Hepatocyte (in vitro differentiated cells): ENCODE data around the gene CAPN7. TPM values are rescaled to one million over a fixed set of nuclear protein-coding genes. Genes with fewer than 3 reads are reported as not detected.
"Not testable (repeated sequence)": the region's sequence is repeated elsewhere in the genome, so short reads cannot be mapped to it uniquely, and the experiment has no call there.

ENCODE experiments used
- DNase-seq: peaks from one replicate; pipeline ENCODE4 v3.0.0-alpha.2; 2016; ENCODE audit warnings: low spot score
- H2AFZ ChIP-seq: fragments of 200-600 bp; sonication (generic); 2 replicates; pipeline ENCODE4 v1.6.0; 2016; ENCODE audit warnings: antibody characterized with exemption, mild to moderate bottlenecking
- H3K27ac ChIP-seq: fragments of 200-600 bp; sonication (generic); 2 replicates; pipeline ENCODE4 v1.5.1; 2016; ENCODE audit warnings: mild to moderate bottlenecking
- H3K27me3 ChIP-seq: fragments of 200-600 bp; sonication (generic); 2 replicates; pipeline ENCODE4 v1.6.1; 2016
- H3K36me3 ChIP-seq: fragments of 200-600 bp; sonication (generic); replicated peaks from 2 replicates; pipeline ENCODE4 v1.5.1; 2016; ENCODE audit warnings: low read depth; ENCODE audit not compliant: insufficient read depth
- H3K4me1 ChIP-seq: fragments of 200-600 bp; sonication (generic); 2 replicates; pipeline ENCODE4 v1.5.1; 2016; ENCODE audit warnings: mild to moderate bottlenecking, moderate library complexity; ENCODE audit not compliant: insufficient read depth
- H3K4me2 ChIP-seq: fragments of 200-600 bp; sonication (generic); 2 replicates; pipeline ENCODE4 v1.6.0; 2016
- H3K4me3 ChIP-seq: fragments of 200-600 bp; sonication (generic); 2 replicates; pipeline ENCODE4 v1.5.1; 2016; ENCODE audit warnings: mild to moderate bottlenecking
- H3K79me2 ChIP-seq: fragments of 200-600 bp; sonication (generic); 2 replicates; pipeline ENCODE4 v1.6.0; 2017; ENCODE audit warnings: mild to moderate bottlenecking
- H3K9me2 ChIP-seq: fragments of 200-600 bp; sonication (generic); replicated peaks from 2 replicates; pipeline ENCODE4 v1.6.0; 2017; ENCODE audit warnings: mild to moderate bottlenecking; ENCODE audit not compliant: insufficient read depth
- H3K9me3 ChIP-seq: fragments of 200-600 bp; sonication (generic); 2 replicates; pipeline ENCODE4 v1.5.1; 2016; ENCODE audit warnings: low read depth, mild to moderate bottlenecking
- H4K20me1 ChIP-seq: fragments of 200-600 bp; sonication (generic); 2 replicates; pipeline ENCODE4 v1.6.0; 2016; ENCODE audit warnings: mild to moderate bottlenecking; ENCODE audit not compliant: insufficient read depth, poor library complexity, severe bottlenecking
- EZH2 ChIP-seq: fragments of 200-600 bp; sonication (generic); IDR thresholded peaks from 2 replicates; pipeline ENCODE4 v1.6.1; 2016; ENCODE audit warnings: antibody characterized with exemption, mild to moderate bottlenecking, borderline replicate concordance
- EZH2phosphoT487 ChIP-seq: fragments of 200-600 bp; sonication (generic); IDR thresholded peaks from one replicate; pipeline ENCODE4 v1.6.1; 2018; ENCODE audit warnings: antibody characterized with exemption, mild to moderate bottlenecking, low read depth, moderate library complexity; ENCODE audit not compliant: unreplicated experiment, severe bottlenecking
- WGBS: methylation state at CpG from one replicate; pipeline ENCODE4 v1.1.6; 2016; ENCODE audit warnings: low lambda C conversion rate; ENCODE audit errors: missing lambda C conversion rate; 5-methylcytosine and 5-hydroxymethylcytosine counted together
- polyA plus RNA-seq: library from polyadenylated mRNA; unstranded; fragments of >200 nt; fragmentation: Nextera tagmentation; extraction: Ambion mirVana; gene quantifications from 2 replicates; pipeline ENCODE4 v1.2.1, GENCODE V29; 2016
- total RNA-seq: library from RNA; depleted of rRNA; stranded (reverse); fragments of >200 nt; gene quantifications from 2 replicates; pipeline ENCODE4 v1.2.3, GENCODE V29; 2014
- TF ChIP-seq, protein P1 (sequence below): fragments of 200-600 bp; sonication (generic); IDR thresholded peaks from 2 replicates; pipeline ENCODE4 v1.5.1; 2016; ENCODE audit warnings: antibody characterized with exemption, mild to moderate bottlenecking; ENCODE audit not compliant: poor library complexity

CAPN7 gene
- total and polyA plus RNA-seq, 2 experiments from 2014 or later: 21.6 to 60.3 TPM

DNA sequence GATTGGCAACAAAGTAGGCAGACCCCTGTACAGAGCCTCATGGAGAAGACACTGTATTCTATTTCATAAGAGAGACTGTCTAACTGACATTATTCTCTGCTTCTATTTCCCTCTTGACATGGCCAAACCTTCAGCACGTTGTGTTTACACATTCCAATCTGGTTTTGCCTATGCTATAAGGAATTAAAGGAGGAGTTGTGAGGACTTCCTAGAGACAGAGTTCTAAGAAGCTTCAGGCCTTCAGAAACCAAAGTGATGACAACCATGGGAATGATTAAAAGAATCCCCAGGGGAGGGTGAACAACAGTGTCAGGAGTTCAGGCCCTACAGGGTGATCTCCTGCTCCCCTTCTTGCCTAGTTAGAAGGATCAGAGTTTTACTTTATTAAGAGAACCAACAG lies 44.9 kb upstream of the CAPN7 start:
- Histone ChIP-seq H3K27me3 (peaks cover 6% of the 10 kb centered on the region), H4K20me1 (no peaks in the 10 kb centered on the region), H3K4me3 (no peak overlapping the region), H3K9me2 (no peaks in the 10 kb centered on the region), H2AFZ (no peak overlapping the region), H3K79me2 (no peaks in the 10 kb centered on the region), H3K4me1 (no peaks in the 10 kb centered on the region), H3K27ac (no peak overlapping the region), H3K4me2 (no peak overlapping the region), H3K9me3 (no peaks in the 10 kb centered on the region), H3K36me3 (no peaks in the 10 kb centered on the region)
- no peak for DNase-seq
- TF ChIP-seq, protein P1, sequence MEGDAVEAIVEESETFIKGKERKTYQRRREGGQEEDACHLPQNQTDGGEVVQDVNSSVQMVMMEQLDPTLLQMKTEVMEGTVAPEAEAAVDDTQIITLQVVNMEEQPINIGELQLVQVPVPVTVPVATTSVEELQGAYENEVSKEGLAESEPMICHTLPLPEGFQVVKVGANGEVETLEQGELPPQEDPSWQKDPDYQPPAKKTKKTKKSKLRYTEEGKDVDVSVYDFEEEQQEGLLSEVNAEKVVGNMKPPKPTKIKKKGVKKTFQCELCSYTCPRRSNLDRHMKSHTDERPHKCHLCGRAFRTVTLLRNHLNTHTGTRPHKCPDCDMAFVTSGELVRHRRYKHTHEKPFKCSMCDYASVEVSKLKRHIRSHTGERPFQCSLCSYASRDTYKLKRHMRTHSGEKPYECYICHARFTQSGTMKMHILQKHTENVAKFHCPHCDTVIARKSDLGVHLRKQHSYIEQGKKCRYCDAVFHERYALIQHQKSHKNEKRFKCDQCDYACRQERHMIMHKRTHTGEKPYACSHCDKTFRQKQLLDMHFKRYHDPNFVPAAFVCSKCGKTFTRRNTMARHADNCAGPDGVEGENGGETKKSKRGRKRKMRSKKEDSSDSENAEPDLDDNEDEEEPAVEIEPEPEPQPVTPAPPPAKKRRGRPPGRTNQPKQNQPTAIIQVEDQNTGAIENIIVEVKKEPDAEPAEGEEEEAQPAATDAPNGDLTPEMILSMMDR: no peak
- TF ChIP-seq EZH2phosphoT487 (no peak), EZH2 (no peak)
- WGBS: 80% methylated on average over 1 of the region's 1 CpG

DNA sequence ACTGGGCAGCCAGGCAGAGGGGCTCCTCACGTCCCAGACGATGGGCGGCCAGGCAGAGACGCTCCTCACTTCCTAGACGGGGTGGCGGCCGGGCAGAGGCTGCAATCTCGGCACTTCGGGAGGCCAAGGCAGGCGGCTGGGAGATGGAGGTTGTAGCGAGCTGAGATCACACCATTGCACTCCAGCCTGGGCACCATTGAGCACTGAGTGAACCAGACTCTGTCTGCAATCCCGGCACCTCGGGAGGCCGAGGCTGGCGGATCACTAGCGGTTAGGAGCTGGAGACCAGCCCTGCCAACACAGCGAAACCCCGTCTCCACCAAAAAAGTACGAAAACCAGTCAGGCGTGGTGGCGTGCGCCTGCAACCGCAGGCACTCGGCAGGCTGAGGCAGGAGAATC lies 42.4 kb upstream of the CAPN7 start:
- not testable (repeated sequence) for H3K27me3 ChIP-seq, H3K36me3 ChIP-seq, H3K9me2 ChIP-seq, H3K9me3 ChIP-seq, H3K79me2 ChIP-seq, H3K4me2 ChIP-seq, H3K27ac ChIP-seq, H4K20me1 ChIP-seq, H3K4me3 ChIP-seq, H3K4me1 ChIP-seq, DNase-seq, H2AFZ ChIP-seq
- WGBS: 95% methylated on average over 17 of the region's 24 CpGs

DNA sequence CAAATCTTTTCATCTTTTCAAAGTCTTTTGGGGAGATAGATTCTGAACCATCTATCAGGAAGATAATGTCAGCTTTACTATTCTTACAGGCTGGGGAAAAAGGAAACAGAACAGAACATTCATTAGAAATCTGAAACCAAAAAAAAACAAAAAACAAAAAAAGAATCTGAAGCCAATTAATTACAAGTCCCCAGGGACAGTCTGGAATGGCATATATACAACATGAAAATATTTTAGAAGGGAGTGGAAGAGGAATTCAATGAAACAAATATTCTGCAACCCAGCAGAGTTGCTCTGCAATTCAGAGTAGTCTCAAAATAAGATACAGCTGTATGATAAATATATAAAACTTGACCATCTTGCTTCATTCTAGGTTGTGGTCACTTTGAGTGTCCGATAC lies 41.7 kb upstream of the CAPN7 start:
- TF ChIP-seq, protein P1: no peak
- TF ChIP-seq EZH2phosphoT487 (no peak), EZH2 (no peak)
- Histone ChIP-seq H3K4me1 (no peaks in the 10 kb centered on the region), H3K4me2 (no peak overlapping the region), H3K27me3 (peaks cover 5% of the 10 kb centered on the region), H3K79me2 (no peaks in the 10 kb centered on the region), H3K9me3 (no peaks in the 10 kb centered on the region), H3K9me2 (no peaks in the 10 kb centered on the region), H4K20me1 (no peaks in the 10 kb centered on the region), H2AFZ (no peak overlapping the region), H3K36me3 (no peaks in the 10 kb centered on the region), H3K4me3 (no peak overlapping the region), H3K27ac (no peak overlapping the region)
- 81% methylated on average over 1 of the region's 1 CpG for WGBS
- DNase-seq: no peak

DNA sequence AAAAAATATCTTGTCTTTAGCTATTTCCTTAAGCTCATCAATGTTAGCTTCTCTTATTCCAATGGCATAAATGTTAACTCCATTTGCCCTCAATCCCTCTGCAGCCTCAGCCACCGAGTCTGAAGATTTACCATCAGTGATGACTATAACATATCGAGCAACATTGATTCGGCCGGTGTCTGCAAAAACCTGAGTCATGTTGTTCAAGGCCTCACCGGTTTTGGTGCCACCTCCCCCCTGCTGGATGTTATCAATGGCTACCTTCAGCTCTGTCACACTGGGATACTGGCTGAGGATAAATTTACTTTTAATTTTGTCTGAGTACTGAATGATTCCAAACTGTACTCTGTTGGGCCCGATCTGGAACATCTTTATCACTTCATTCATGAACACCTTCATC lies 41.0 kb upstream of the CAPN7 start:
- TF ChIP-seq, protein P1: no peak
- TF ChIP-seq EZH2phosphoT487 (no peak), EZH2 (no peak)
- WGBS: 94% methylated on average over 6 of the region's 6 CpGs
- H3K4me3 ChIP-seq: no peak overlapping the region
- no peaks in the 10 kb centered on the region for H3K36me3 ChIP-seq
- no peaks in the 10 kb centered on the region for H3K9me2 ChIP-seq
- no peaks in the 10 kb centered on the region for H3K79me2 ChIP-seq
- H3K27ac ChIP-seq: no peak overlapping the region
- no peaks in the 10 kb centered on the region for H3K9me3 ChIP-seq
- H3K27me3 ChIP-seq: peaks cover 5% of the 10 kb centered on the region
- no peak overlapping the region for H3K4me2 ChIP-seq
- no peak overlapping the region for H2AFZ ChIP-seq
- DNase-seq: no peak
- no peaks in the 10 kb centered on the region for H3K4me1 ChIP-seq
- no peaks in the 10 kb centered on the region for H4K20me1 ChIP-seq

DNA sequence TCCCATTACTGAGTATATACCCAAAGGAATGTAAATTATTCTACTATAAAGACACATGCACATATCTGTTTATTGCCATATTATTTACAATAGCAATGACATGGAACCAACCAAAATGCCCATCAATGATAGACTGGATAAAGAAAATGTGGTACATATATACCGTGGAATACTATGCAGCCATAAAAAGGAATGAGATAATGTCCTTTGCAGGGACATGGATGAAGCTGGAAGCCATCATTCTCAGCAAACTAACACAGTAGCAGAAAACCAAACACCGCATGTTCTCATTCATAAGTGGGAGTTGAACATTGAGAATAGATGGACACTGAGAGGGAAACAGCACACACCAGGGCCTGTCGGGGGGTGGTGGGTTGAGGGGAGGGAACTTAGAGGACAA lies 39.7 kb upstream of the CAPN7 start:
- 92% methylated on average over 3 of the region's 3 CpGs for WGBS

More for the DNA sequence above, 39.7 kb upstream of the CAPN7 start:
- H4K20me1 ChIP-seq, H3K9me3 ChIP-seq, H3K4me3 ChIP-seq, H3K27me3 ChIP-seq, H3K27ac ChIP-seq, H3K79me2 ChIP-seq, H3K36me3 ChIP-seq, DNase-seq, H3K4me2 ChIP-seq, H3K4me1 ChIP-seq, H2AFZ ChIP-seq, H3K9me2 ChIP-seq: not testable (repeated sequence)
